GM12878 (cell line): ENCODE data around the gene DIAPH2.

Experiments
- ATF2 ChIP-seq: IDR thresholded peaks from 2 replicates; pipeline ENCODE4 v1.6.1; 2012; ENCODE audit warnings: low read length, inconsistent platforms
- GABPA ChIP-seq: IDR thresholded peaks from 2 replicates; pipeline ENCODE4 v1.6.1; 2014; ENCODE audit warnings: antibody characterized with exemption, low read depth, mild to moderate bottlenecking, inconsistent platforms
- PKNOX1 ChIP-seq: fragments of 450-650 bp; IDR thresholded peaks from 2 replicates; pipeline ENCODE4 v1.6.1; 2016; ENCODE audit warnings: mild to moderate bottlenecking
- REST ChIP-seq: IDR thresholded peaks from 2 replicates; pipeline ENCODE4 v1.6.1; 2012; ENCODE audit warnings: mild to moderate bottlenecking, low read depth, low read length
- TF ChIP-seq, protein P1 (sequence below), 3 experiments: IDR thresholded peaks in 2 of 3; conservative IDR thresholded peaks in 1 of 3; 2 replicates each; pipeline ENCODE4 v1.5.1; 2011; ENCODE audit warnings: low read depth in 3 of 3, low read length in 3 of 3, mild to moderate bottlenecking in 3 of 3, control low read depth in 2 of 3, moderate library complexity in 2 of 3, inconsistent platforms in 1 of 3, mixed read lengths in 1 of 3; ENCODE audit not compliant: control insufficient read depth in 2 of 3, insufficient read depth in 1 of 3; ENCODE audit errors: extremely low read depth in 1 of 3
- TF ChIP-seq, protein P2 (sequence below): IDR thresholded peaks from 2 replicates; pipeline ENCODE4 v1.6.1; 2011; ENCODE audit warnings: borderline replicate concordance, low read depth, mild to moderate bottlenecking, moderate library complexity, mixed read lengths, low read length; ENCODE audit not compliant: insufficient read depth; ENCODE audit errors: extremely low read length
- TF ChIP-seq, protein P3 (sequence below): fragments of 450-650 bp; IDR thresholded peaks from 2 replicates; pipeline ENCODE4 v1.6.1; 2017; ENCODE audit warnings: mild to moderate bottlenecking

DNA sequence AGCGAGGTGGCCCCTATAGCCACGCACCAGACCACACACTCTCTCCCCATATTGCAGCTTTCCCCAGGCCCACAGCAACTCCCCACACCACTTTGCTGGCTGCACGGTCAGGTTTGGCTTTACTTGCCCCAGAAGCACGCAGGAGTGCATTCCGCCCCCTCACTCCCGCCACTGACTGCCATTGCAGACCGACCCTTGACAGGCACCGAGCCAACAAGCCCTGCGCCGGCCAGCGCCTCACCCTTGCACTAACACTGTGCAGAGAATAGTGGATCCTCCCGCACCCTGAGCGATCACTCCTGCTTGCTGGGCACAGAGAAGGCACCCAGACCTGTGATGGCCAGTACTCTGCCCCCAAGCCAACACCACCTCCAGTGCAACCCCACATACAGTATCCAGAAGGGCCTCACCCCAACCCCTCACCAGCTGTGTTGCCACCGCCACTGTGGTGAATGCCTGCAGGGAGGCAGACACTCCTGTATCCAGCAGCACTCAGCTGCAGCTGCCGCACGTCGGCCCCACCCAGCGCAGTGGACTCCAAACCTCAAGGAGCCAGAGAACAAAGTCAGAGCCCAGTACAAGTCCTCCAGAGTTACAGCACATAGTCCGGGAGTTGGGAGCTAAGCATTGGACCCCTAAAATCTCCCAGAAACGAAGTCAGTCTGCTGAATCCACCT lies 28.6 kb upstream of the DIAPH2 start:
- TF ChIP-seq, protein P1, sequence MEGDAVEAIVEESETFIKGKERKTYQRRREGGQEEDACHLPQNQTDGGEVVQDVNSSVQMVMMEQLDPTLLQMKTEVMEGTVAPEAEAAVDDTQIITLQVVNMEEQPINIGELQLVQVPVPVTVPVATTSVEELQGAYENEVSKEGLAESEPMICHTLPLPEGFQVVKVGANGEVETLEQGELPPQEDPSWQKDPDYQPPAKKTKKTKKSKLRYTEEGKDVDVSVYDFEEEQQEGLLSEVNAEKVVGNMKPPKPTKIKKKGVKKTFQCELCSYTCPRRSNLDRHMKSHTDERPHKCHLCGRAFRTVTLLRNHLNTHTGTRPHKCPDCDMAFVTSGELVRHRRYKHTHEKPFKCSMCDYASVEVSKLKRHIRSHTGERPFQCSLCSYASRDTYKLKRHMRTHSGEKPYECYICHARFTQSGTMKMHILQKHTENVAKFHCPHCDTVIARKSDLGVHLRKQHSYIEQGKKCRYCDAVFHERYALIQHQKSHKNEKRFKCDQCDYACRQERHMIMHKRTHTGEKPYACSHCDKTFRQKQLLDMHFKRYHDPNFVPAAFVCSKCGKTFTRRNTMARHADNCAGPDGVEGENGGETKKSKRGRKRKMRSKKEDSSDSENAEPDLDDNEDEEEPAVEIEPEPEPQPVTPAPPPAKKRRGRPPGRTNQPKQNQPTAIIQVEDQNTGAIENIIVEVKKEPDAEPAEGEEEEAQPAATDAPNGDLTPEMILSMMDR (IDR thresholded peaks at IDR 0.05 in 2 of 3, conservative IDR thresholded peaks at IDR 0.05 in 1 of 3; ENCODE audit: control insufficient read depth in 2 of 3, extremely low read depth in 1 of 3, insufficient read depth in 1 of 3, low read depth in 3 of 3, low read length in 3 of 3): no peak
- no peak for TF ChIP-seq GABPA
- TF ChIP-seq ATF2: no peak
- no peak for TF ChIP-seq REST
- TF ChIP-seq, protein P2, sequence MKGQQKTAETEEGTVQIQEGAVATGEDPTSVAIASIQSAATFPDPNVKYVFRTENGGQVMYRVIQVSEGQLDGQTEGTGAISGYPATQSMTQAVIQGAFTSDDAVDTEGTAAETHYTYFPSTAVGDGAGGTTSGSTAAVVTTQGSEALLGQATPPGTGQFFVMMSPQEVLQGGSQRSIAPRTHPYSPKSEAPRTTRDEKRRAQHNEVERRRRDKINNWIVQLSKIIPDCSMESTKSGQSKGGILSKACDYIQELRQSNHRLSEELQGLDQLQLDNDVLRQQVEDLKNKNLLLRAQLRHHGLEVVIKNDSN: no peak
- no peak for TF ChIP-seq PKNOX1
- TF ChIP-seq, protein P3, sequence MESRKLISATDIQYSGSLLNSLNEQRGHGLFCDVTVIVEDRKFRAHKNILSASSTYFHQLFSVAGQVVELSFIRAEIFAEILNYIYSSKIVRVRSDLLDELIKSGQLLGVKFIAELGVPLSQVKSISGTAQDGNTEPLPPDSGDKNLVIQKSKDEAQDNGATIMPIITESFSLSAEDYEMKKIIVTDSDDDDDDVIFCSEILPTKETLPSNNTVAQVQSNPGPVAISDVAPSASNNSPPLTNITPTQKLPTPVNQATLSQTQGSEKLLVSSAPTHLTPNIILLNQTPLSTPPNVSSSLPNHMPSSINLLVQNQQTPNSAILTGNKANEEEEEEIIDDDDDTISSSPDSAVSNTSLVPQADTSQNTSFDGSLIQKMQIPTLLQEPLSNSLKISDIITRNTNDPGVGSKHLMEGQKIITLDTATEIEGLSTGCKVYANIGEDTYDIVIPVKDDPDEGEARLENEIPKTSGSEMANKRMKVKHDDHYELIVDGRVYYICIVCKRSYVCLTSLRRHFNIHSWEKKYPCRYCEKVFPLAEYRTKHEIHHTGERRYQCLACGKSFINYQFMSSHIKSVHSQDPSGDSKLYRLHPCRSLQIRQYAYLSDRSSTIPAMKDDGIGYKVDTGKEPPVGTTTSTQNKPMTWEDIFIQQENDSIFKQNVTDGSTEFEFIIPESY: no peak
